ENCODE results near the gene LDB3. TPM values are rescaled to one million over a fixed set of nuclear protein-coding genes. Genes with fewer than 3 reads are reported as not detected.

LDB3 gene
- polyA plus RNA-seq, 2 of the 4 experiments (the other 2 are of a cell fraction) = 0.13 TPM

GRCh38 chr10:86692023-86692514 is 23.8 kb downstream of the LDB3 start:
- H3K4me3 ChIP-seq = no peak overlapping the region
- 93% methylated on average over 7 of the region's 8 CpGs for WGBS (ENCODE audit: missing lambda C conversion rate)
- POLR2A ChIA-PET = no interaction called here
- TF ChIP-seq TP53 (CRISPR knock-in tag; IDR thresholded peaks at IDR 0.05) = no peak
- no peak for TF ChIP-seq HEYL (CRISPR knock-in tag; IDR thresholded peaks at IDR 0.05)
- TF ChIP-seq CEBPB (IDR thresholded peaks at IDR 0.05) = no peak
- no peak for TF ChIP-seq POLR2A (IDR thresholded peaks at IDR 0.05; ENCODE audit: low read length)
- TF ChIP-seq JUN (IDR thresholded peaks at IDR 0.05) = no peak
- no peak for TF ChIP-seq HOXB5 (CRISPR knock-in tag; IDR thresholded peaks at IDR 0.05)
- no peak for TF ChIP-seq ZNF302 (CRISPR knock-in tag; IDR thresholded peaks at IDR 0.05)
- no peak for TF ChIP-seq ZC3H11A (IDR thresholded peaks at IDR 0.05)
- TF ChIP-seq FOXS1 (CRISPR knock-in tag; IDR thresholded peaks at IDR 0.05) = no peak
- no peak for TF ChIP-seq GATA3 (IDR thresholded peaks at IDR 0.05; ENCODE audit: borderline replicate concordance)
- TF ChIP-seq SREBF2 (IDR thresholded peaks at IDR 0.05) = no peak
- no peak for TF ChIP-seq NPAS2 (CRISPR knock-in tag; IDR thresholded peaks at IDR 0.05; ENCODE audit: borderline replicate concordance)
- TF ChIP-seq ATOH8 (CRISPR knock-in tag; IDR thresholded peaks at IDR 0.05; ENCODE audit: low read depth) = no peak
- no peak for TF ChIP-seq NFE2L2 (conservative IDR thresholded peaks at IDR 0.05; ENCODE audit: low read length)
- FAIRE-seq (no peak), DNase-seq (ENCODE audit: low read depth in 1 of 2, low spot score in 1 of 2) (no peak), ATAC-seq (no peak)
- H3K27ac ChIP-seq = no peak overlapping the region
- CTCF ChIA-PET = interaction anchor here (2.4 kb wide), 1 partner anchor 16 kb away, joined by 16 read pairs; no protein-coding TSS in a partner anchor
- no peaks in the 10 kb centered on the region for H3K9me3 ChIP-seq
- no peaks in the 10 kb centered on the region for H3K4me1 ChIP-seq
- no peak overlapping the region for H3K4me2 ChIP-seq

GRCh38 chr10:86692664-86693063 is 24.4 kb downstream of the LDB3 start:
- Histone ChIP-seq H3K4me1 (no peaks in the 10 kb centered on the region), H3K9me3 (no peaks in the 10 kb centered on the region), H3K27ac (no peak overlapping the region), H3K4me2 (no peak overlapping the region), H3K4me3 (no peak overlapping the region)
- DNase-seq (ENCODE audit: low read depth in 1 of 2, low spot score in 1 of 2) (no peak), FAIRE-seq (no peak), ATAC-seq (no peak)
- 85% methylated on average over 6 of the region's 7 CpGs for WGBS (ENCODE audit: missing lambda C conversion rate)
- CTCF ChIA-PET = interaction anchor here (0.8 to 4.8 kb wide), 15 partner anchors 8 to 246 kb away, joined by 3 to 37 read pairs (median 6); no protein-coding TSS in a partner anchor
- TF ChIP-seq ZC3H11A (IDR thresholded peaks at IDR 0.05) (no peak), EP300 (IDR thresholded peaks at IDR 0.05) (no peak), SMC3 (IDR thresholded peaks at IDR 0.05) (no peak)
- POLR2A ChIA-PET = interaction anchor here (0.9 kb wide), 1 partner anchor 64 kb away, joined by 3 read pairs; the partner anchor contains the start of gene BMPR1A

- CTCF ChIA-PET = interaction anchor here (0.7 to 4.8 kb wide), 24 partner anchors 9 to 246 kb away, joined by 3 to 37 read pairs (median 4); no protein-coding TSS in a partner anchor
- no peak for ATAC-seq
- Histone ChIP-seq H3K4me3 (no peak overlapping the region), H3K27ac (no peak overlapping the region), H3K9me3 (no peaks in the 10 kb centered on the region), H3K4me1 (no peaks in the 10 kb centered on the region), H3K4me2 (no peak overlapping the region)
- TF ChIP-seq CHD4 (IDR thresholded peaks at IDR 0.05; ENCODE audit: borderline replicate concordance) (no peak), KDM1A (IDR thresholded peaks at IDR 0.05; ENCODE audit: low read depth) (no peak), RCOR1 (IDR thresholded peaks at IDR 0.05; ENCODE audit: low read depth, low read length) (no peak), RARB (CRISPR knock-in tag; IDR thresholded peaks at IDR 0.05) (no peak), HEYL (CRISPR knock-in tag; IDR thresholded peaks at IDR 0.05) (no peak), ESRRA (IDR thresholded peaks at IDR 0.05; ENCODE audit: borderline replicate concordance, low read length) (no peak), HDAC2 (IDR thresholded peaks at IDR 0.05) (no peak), ATOH8 (CRISPR knock-in tag; IDR thresholded peaks at IDR 0.05; ENCODE audit: low read depth) (no peak), PBX3 (IDR thresholded peaks at IDR 0.05) (no peak), SREBF2 (IDR thresholded peaks at IDR 0.05) (no peak), FOSL2 (IDR thresholded peaks at IDR 0.05) (no peak), FOSL2 (CRISPR knock-in tag; IDR thresholded peaks at IDR 0.05) (no peak), EHMT2 (IDR thresholded peaks at IDR 0.05; ENCODE audit: low read depth) (no peak), MYC (IDR thresholded peaks at IDR 0.05; ENCODE audit: borderline replicate concordance, low read length) (no peak), E2F6 (IDR thresholded peaks at IDR 0.05; ENCODE audit: borderline replicate concordance, low read depth) (no peak)
- 94% methylated on average over 2 of the region's 2 CpGs for WGBS (ENCODE audit: missing lambda C conversion rate)
- POLR2A ChIA-PET = interaction anchor here (0.9 kb wide), 1 partner anchor 63 kb away, joined by 3 read pairs; the partner anchor contains the start of gene BMPR1A
- DNase-seq (ENCODE audit: low read depth in 1 of 2, low spot score in 1 of 2) = no peak
- FAIRE-seq = no peak
These were observed 25.0 kb downstream of the LDB3 start for GRCh38 chr10:86693275-86693674.

All from A549 (cell line).